GM18909 (cell line): ENCODE data around the gene C15orf62.

Source experiments
- ATAC-seq: cut with Tn5 transposase; IDR thresholded peaks from one replicate; pipeline ENCODE4 v1.9.1; 2021; ENCODE audit warnings: mild to moderate bottlenecking; ENCODE audit not compliant: unreplicated experiment, poor library complexity

Gene C15orf62

GRCh38 chr15:40807888-40808461 lies 38.2 kb downstream of the C15orf62 start:
- ATAC-seq, result no peak

GRCh38 chr15:40808861-40809450 lies 39.2 kb downstream of the C15orf62 start:
- no peak for ATAC-seq

GRCh38 chr15:40812721-40813425 lies 43.1 kb downstream of the C15orf62 start:
- no peak for ATAC-seq

DNA sequence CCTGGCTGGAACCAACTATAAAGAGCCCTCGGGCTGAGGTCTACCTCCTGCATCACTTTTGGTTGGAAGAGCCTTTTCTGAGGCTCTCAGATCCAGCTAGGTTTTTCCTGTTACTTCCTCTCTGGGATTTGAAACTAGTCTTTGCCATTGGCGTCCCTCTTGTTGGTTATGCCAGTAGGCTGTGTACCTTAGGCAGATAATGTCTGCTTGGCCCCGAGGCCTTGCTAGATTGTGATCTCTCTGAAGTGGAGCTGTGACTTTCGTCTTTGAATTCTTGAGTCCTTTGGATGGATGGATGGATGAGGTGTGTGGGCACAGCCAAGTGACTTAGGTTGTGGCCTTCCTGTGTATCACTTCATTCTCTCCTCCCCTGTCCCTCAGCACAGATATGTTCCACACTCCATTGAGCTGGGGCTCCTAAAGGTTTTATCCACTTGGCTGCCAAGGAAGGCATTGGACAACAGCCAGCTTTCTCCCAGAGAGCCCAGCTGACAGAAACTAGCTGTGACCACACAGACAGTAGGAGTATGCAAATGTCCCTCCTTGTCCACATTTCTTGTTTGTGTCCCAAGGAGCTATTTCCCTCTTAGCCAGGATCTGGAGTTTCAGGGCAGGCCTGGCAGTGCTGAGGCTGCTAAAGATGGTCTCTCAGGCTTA lies 45.4 kb downstream of the C15orf62 start:
- ATAC-seq, result no peak

GRCh38 chr15:40819048-40819447 lies 49.3 kb downstream of the C15orf62 start:
- no peak for ATAC-seq

- ATAC-seq, result no peak
These were observed 51.4 kb downstream of the C15orf62 start for GRCh38 chr15:40821195-40821594.
